Fibroblast of skin of left quadriceps (primary cell): ENCODE results near the gene KLK11.

Experiments used
- DNase-seq, 2 experiments: peaks; one replicate each; pipeline ENCODE4 v3.0.0-alpha.2; 2013; ENCODE audit warnings: low read depth in 2 of 2

KLK11 gene

GRCh38 chr19:51027873-51028272 is 1.5 kb upstream of the KLK11 start:
- DNase-seq, result no peak

GRCh38 chr19:51027126-51027806 is 850 bp upstream of the KLK11 start:
- no peak for DNase-seq

- no peak for DNase-seq
These were observed 435 bp downstream of the KLK11 start for GRCh38 chr19:51025809-51026553.

GRCh38 chr19:51025401-51025800 is 1.0 kb downstream of the KLK11 start:
- no peak for DNase-seq

GRCh38 chr19:51024924-51025323 is 1.5 kb downstream of the KLK11 start:
- no peak for DNase-seq

- DNase-seq, result no peak
These were observed 2.5 kb downstream of the KLK11 start for GRCh38 chr19:51023946-51024345.

- no peak for DNase-seq
These were observed 3.9 kb downstream of the KLK11 start for GRCh38 chr19:51022526-51022925.

GRCh38 chr19:51020988-51021651 is 5.3 kb downstream of the KLK11 start:
- DNase-seq, result peak; percentile 9 to 11

GRCh38 chr19:51019544-51019925 is 6.9 kb downstream of the KLK11 start, which contains the start of gene KLK10:
Gene KLK10, minus strand, starts transcription at chr19:51019709. Its CDS starts 579 bp downstream, at chr19:51019130.
- DNase-seq, result no peak

GRCh38 chr19:51018745-51019543 is 7.5 kb downstream of the KLK11 start:
- DNase-seq, result no peak

GRCh38 chr19:51016798-51017683 is 9.4 kb downstream of the KLK11 start:
- no peak for DNase-seq

- DNase-seq, result no peak
These were observed 10.6 kb downstream of the KLK11 start for GRCh38 chr19:51015691-51016267.

- no peak for DNase-seq
These were observed 12.2 kb downstream of the KLK11 start for GRCh38 chr19:51014242-51014641.

GRCh38 chr19:51012661-51013190 is 13.7 kb downstream of the KLK11 start:
- no peak for DNase-seq

- no peak for DNase-seq
These were observed 16.2 kb downstream of the KLK11 start for GRCh38 chr19:51010066-51010795.

- DNase-seq, result no peak
These were observed 17.1 kb downstream of the KLK11 start for GRCh38 chr19:51009061-51009891.

GRCh38 chr19:51007488-51007887 is 18.9 kb downstream of the KLK11 start:
- DNase-seq, result no peak

GRCh38 chr19:51006406-51006805 is 20.0 kb downstream of the KLK11 start:
- DNase-seq, result no peak

GRCh38 chr19:51005248-51005647 is 21.2 kb downstream of the KLK11 start:
- no peak for DNase-seq
